ENCODE measurements around the gene ZNF184. TPM values are rescaled to one million over a fixed set of nuclear protein-coding genes. Genes with fewer than 3 reads are reported as not detected.

The ZNF184 gene
- polyA plus RNA-seq, 4 donors: 14.4 to 24.0 (median 21.4) TPM

GRCh38 chr6:27479319-27480182, 6.6 kb upstream of the ZNF184 start:
- peak in 3 of 4 donors; percentile 80 to 84 (median 84) for DNase-seq (ENCODE audit: low read depth in 4 of 4, low spot score in 3 of 4)

- DNase-seq (ENCODE audit: low read depth in 4 of 4, low spot score in 3 of 4): peak; percentile 75 to 84 (median 83)
These were observed 5.9 kb upstream of the ZNF184 start for GRCh38 chr6:27478706-27479318.

GRCh38 chr6:27478141-27478705, 5.3 kb upstream of the ZNF184 start:
- DNase-seq (ENCODE audit: low read depth in 4 of 4, low spot score in 3 of 4): no peak

GRCh38 chr6:27477318-27478013, 4.6 kb upstream of the ZNF184 start:
- no peak for DNase-seq (ENCODE audit: low read depth in 4 of 4, low spot score in 3 of 4)

GRCh38 chr6:27476090-27476489, 3.2 kb upstream of the ZNF184 start:
- DNase-seq (ENCODE audit: low read depth in 4 of 4, low spot score in 3 of 4): no peak

- no peak for DNase-seq (ENCODE audit: low read depth in 4 of 4, low spot score in 3 of 4)
These were observed 1.8 kb upstream of the ZNF184 start for GRCh38 chr6:27474672-27475071.

GRCh38 chr6:27474172-27474465, 1.2 kb upstream of the ZNF184 start:
- DNase-seq (ENCODE audit: low read depth in 4 of 4, low spot score in 3 of 4): no peak

- peak in 3 of 4 donors; percentile 56 to 77 (median 75) for DNase-seq (ENCODE audit: low read depth in 4 of 4, low spot score in 3 of 4)
These were observed 706 bp downstream of the ZNF184 start for GRCh38 chr6:27472182-27472616.

GRCh38 chr6:27471365-27472115, 1.4 kb downstream of the ZNF184 start:
- DNase-seq (ENCODE audit: low read depth in 4 of 4, low spot score in 3 of 4): peak in 1 of 4 donors; percentile 25

GRCh38 chr6:27470023-27470422, 2.9 kb downstream of the ZNF184 start:
- DNase-seq (ENCODE audit: low read depth in 4 of 4, low spot score in 3 of 4): no peak

- no peak for DNase-seq (ENCODE audit: low read depth in 4 of 4, low spot score in 3 of 4)
These were observed 4.6 kb downstream of the ZNF184 start for GRCh38 chr6:27468334-27468733.

GRCh38 chr6:27452496-27452897, 20.4 kb downstream of the ZNF184 start:
- no peak for DNase-seq (ENCODE audit: low read depth in 4 of 4, low spot score in 3 of 4)

- DNase-seq (ENCODE audit: low read depth in 4 of 4, low spot score in 3 of 4): no peak
These were observed 21.1 kb downstream of the ZNF184 start for GRCh38 chr6:27451660-27452390.

GRCh38 chr6:27448456-27448855, 24.4 kb downstream of the ZNF184 start:
- no peak for DNase-seq (ENCODE audit: low read depth in 4 of 4, low spot score in 3 of 4)

GRCh38 chr6:27442932-27443331, 30.0 kb downstream of the ZNF184 start:
- DNase-seq (ENCODE audit: low read depth in 4 of 4, low spot score in 3 of 4): no peak

GRCh38 chr6:27441001-27441400, 31.9 kb downstream of the ZNF184 start:
- no peak for DNase-seq (ENCODE audit: low read depth in 4 of 4, low spot score in 3 of 4)

- DNase-seq (ENCODE audit: low read depth in 4 of 4, low spot score in 3 of 4): no peak
These were observed 33.5 kb downstream of the ZNF184 start for GRCh38 chr6:27439371-27439770.

GRCh38 chr6:27433714-27434113, 39.2 kb downstream of the ZNF184 start:
- no peak for DNase-seq (ENCODE audit: low read depth in 4 of 4, low spot score in 3 of 4)

- DNase-seq (ENCODE audit: low read depth in 4 of 4, low spot score in 3 of 4): no peak
These were observed 43.9 kb downstream of the ZNF184 start for GRCh38 chr6:27428966-27429365.

- DNase-seq (ENCODE audit: low read depth in 4 of 4, low spot score in 3 of 4): no peak
These were observed 44.4 kb downstream of the ZNF184 start for GRCh38 chr6:27428502-27428901.

Measured in left renal pelvis (tissue), 4 donors.